Measurements from ENCODE around the gene RPL12.
A peak's percentile ranks its signal among the peaks of the same experiment; 100 is the strongest.

Gene RPL12

DNA sequence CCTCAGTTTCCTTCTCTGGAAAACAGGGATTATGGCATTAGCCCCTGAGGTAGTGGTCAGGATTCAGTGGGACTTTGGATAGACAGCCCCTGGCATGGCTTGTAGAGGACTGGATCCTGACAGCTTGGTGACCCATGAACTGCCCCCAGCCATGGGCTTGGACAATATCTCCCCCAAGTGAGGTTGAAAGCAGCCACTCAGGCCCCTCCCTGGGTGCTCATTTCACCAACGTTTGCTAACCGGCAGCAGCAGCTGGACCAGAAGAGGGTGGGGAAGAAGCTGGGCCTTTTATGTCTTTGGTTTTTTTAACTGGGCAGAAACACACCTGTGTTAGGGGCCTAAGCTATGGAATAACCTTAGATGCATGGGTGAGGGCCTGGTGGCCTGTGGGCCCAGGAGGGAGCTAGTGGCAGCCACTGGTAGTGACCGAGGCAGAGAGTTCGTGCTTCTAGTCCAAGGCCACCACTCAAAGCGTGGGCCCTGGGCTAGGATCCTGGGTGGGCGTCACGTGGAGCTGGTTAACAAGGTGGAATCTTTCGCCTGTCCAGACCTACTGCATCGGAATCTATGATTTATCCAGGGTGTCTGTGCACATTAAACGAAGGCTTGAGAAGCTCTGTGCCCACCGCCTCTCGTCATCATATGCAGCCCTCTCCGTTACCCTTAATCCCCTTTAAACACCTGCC is 52.3 kb downstream of the RPL12 start:
- in situ Hi-C loops (cut with HindIII; ENCODE audit: low pct_ligation_motif_present, low sequenced_read_pairs): no loop called here
- no peaks in the 10 kb centered on the region for H3K36me3 ChIP-seq (replicated peaks)
- TF ChIP-seq, protein P1, sequence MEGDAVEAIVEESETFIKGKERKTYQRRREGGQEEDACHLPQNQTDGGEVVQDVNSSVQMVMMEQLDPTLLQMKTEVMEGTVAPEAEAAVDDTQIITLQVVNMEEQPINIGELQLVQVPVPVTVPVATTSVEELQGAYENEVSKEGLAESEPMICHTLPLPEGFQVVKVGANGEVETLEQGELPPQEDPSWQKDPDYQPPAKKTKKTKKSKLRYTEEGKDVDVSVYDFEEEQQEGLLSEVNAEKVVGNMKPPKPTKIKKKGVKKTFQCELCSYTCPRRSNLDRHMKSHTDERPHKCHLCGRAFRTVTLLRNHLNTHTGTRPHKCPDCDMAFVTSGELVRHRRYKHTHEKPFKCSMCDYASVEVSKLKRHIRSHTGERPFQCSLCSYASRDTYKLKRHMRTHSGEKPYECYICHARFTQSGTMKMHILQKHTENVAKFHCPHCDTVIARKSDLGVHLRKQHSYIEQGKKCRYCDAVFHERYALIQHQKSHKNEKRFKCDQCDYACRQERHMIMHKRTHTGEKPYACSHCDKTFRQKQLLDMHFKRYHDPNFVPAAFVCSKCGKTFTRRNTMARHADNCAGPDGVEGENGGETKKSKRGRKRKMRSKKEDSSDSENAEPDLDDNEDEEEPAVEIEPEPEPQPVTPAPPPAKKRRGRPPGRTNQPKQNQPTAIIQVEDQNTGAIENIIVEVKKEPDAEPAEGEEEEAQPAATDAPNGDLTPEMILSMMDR (IDR thresholded peaks at IDR 0.05; ENCODE audit: low read depth, low read length, missing control alignments): no peak
- DNase-seq: no peak
- H3K4me3 ChIP-seq (ENCODE audit: low read depth, low read length): no peak overlapping the region
- no peaks in the 10 kb centered on the region for H3K27me3 ChIP-seq (replicated peaks)
- H3K27ac ChIP-seq: no peak overlapping the region

DNA sequence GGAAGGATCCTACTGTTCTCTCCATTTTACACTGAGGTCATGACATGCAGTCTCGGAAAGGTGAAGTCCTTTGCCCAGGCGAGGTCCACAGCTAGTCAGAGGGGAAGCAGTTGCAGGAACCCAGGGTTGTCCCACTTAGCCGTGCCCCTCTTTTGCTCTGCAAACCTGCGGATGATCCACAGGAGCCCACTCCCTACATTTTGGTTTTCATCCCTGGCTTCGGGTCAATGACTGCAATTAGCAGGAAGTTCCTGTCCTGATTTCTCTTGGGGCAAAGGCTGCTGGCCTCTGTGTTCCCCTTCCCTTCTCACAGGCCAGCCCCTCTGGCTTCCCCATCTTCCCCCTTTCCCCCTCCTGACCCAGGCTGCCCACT is 52.9 kb downstream of the RPL12 start:
- TF ChIP-seq, protein P1 (IDR thresholded peaks at IDR 0.05; ENCODE audit: low read depth, low read length, missing control alignments): no peak
- no peak for DNase-seq
- H3K4me3 ChIP-seq (ENCODE audit: low read depth, low read length): peak overlapping the region; percentile 56
- H3K27ac ChIP-seq: no peak overlapping the region
- no peaks in the 10 kb centered on the region for H3K36me3 ChIP-seq (replicated peaks)
- in situ Hi-C loops (cut with HindIII; ENCODE audit: low pct_ligation_motif_present, low sequenced_read_pairs): no loop called here
- H3K27me3 ChIP-seq (replicated peaks): no peaks in the 10 kb centered on the region
